A673 (cell line): ENCODE measurements around the gene LARP1. TPM values are rescaled to one million over a fixed set of nuclear protein-coding genes. Genes with fewer than 3 reads are reported as not detected.
"Not testable (repeated sequence)": the region's sequence is repeated elsewhere in the genome, so short reads cannot be mapped to it uniquely, and the experiment has no call there.

ENCODE experiments used
- BruUV-seq: library from RNA; stranded (reverse); fragments of 400-500 nt; replicated peaks from 2 replicates; lab custom pipeline; 2021; lab: Mats Ljungman, UMichigan
- CTCF ChIA-PET: fragments of 300-600 bp; sonication (Branson Sonifier 250); formaldehyde crosslinking; loops from one replicate; lab custom pipeline; 2022; ENCODE audit warnings: antibody characterized with exemption; lab: Charles Lee
- POLR2A ChIA-PET: fragments of 300-600 bp; sonication (Branson Sonifier 250); formaldehyde crosslinking; loops from one replicate; lab custom pipeline; 2022; ENCODE audit warnings: antibody characterized with exemption; ENCODE audit not compliant: low non-redundant PET; lab: Charles Lee
- DNase-seq: peaks from one replicate; pipeline ENCODE4 v3.0.0-alpha.2; 2015; ENCODE audit warnings: low spot score
- H3K27ac ChIP-seq: fragments of 200-600 bp; sonication (generic); 2 replicates; pipeline ENCODE4 v1.5.1; 2016; ENCODE audit warnings: mixed run types, low read depth, mild to moderate bottlenecking, mixed read lengths, antibody characterized with exemption, low read length; ENCODE audit not compliant: poor library complexity, severe bottlenecking
- H3K27me3 ChIP-seq: fragments of 200-600 bp; sonication (generic); replicated peaks from 2 replicates; pipeline ENCODE4 v1.6.1; 2017; ENCODE audit warnings: mixed run types, low read depth, mild to moderate bottlenecking, mixed read lengths, antibody characterized with exemption, low read length; ENCODE audit not compliant: insufficient read depth, poor library complexity
- H3K36me3 ChIP-seq: fragments of 200-600 bp; sonication (generic); 2 replicates; pipeline ENCODE4 v1.6.1; 2016; ENCODE audit warnings: mixed run types, mild to moderate bottlenecking, mixed read lengths, antibody characterized with exemption, low read length; ENCODE audit not compliant: insufficient read depth, poor library complexity, severe bottlenecking
- H3K4me1 ChIP-seq: fragments of 200-600 bp; sonication (generic); 2 replicates; pipeline ENCODE4 v1.6.1; 2017; ENCODE audit warnings: mixed run types, mild to moderate bottlenecking, mixed read lengths, antibody characterized with exemption, low read length; ENCODE audit not compliant: insufficient read depth, poor library complexity, severe bottlenecking
- H3K4me3 ChIP-seq: fragments of 200-600 bp; sonication (generic); 2 replicates; pipeline ENCODE4 v1.5.1; 2016; ENCODE audit warnings: low read depth, mixed run types, mild to moderate bottlenecking, mixed read lengths, low read length; ENCODE audit not compliant: poor library complexity, severe bottlenecking
- H3K9me3 ChIP-seq: fragments of 200-600 bp; sonication (generic); 2 replicates; pipeline ENCODE4 v1.6.1; 2016; ENCODE audit warnings: mixed run types, low read depth, mild to moderate bottlenecking, mixed read lengths, antibody characterized with exemption, low read length; ENCODE audit not compliant: poor library complexity, severe bottlenecking
- EZH2 ChIP-seq: fragments of 200-600 bp; sonication (generic); IDR thresholded peaks from 2 replicates; pipeline ENCODE4 v1.6.1; 2017; ENCODE audit warnings: borderline replicate concordance, low read depth, mild to moderate bottlenecking, mixed read lengths, antibody characterized with exemption, low read length; ENCODE audit not compliant: poor library complexity, severe bottlenecking
- intact Hi-C: fragments of 100-400 bp; cut with micrococcal nuclease; formaldehyde crosslinking; loops from one replicate; pipeline ENCODE4 v1.10.0; 2022; ENCODE audit not compliant: unreplicated experiment
- total RNA-seq: library from RNA; stranded (reverse); gene quantifications from 2 replicates; pipeline ENCODE4 v1.2.3, GENCODE V29; 2021
- TF ChIP-seq, protein P1 (sequence below): fragments of 300-800, 200-600 bp; sonication (generic); conservative IDR thresholded peaks from 2 replicates; pipeline ENCODE4 v1.5.1; 2017; ENCODE audit warnings: low read depth, mild to moderate bottlenecking, antibody characterized with exemption, low read length, moderate library complexity, mixed read lengths

Gene LARP1
- total RNA-seq, 1 experiment from 2014 or later, result 257 TPM

DNA sequence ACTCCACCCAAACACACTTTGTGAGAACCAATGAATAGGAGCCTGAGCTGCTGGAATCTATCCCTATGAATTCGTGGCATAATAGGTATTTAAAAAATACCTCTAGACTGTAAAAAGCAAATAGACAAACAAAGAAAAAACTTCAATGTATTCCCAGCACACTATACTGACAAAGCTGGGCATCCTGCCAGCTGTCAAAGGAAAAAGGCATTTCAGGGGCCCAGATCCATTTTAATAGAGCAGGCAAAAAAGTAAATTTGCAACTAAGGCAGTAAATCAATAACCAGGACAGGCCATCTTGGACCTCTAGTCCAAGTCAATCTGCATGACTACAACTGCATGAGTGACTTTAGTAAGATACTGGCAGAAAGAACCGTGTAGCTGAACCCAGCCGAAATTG is 25.6 kb upstream of the LARP1 start:
- CTCF ChIA-PET, result no interaction called here
- no TSS peak for BruUV-seq
- no peak for TF ChIP-seq EZH2
- TF ChIP-seq, protein P1, sequence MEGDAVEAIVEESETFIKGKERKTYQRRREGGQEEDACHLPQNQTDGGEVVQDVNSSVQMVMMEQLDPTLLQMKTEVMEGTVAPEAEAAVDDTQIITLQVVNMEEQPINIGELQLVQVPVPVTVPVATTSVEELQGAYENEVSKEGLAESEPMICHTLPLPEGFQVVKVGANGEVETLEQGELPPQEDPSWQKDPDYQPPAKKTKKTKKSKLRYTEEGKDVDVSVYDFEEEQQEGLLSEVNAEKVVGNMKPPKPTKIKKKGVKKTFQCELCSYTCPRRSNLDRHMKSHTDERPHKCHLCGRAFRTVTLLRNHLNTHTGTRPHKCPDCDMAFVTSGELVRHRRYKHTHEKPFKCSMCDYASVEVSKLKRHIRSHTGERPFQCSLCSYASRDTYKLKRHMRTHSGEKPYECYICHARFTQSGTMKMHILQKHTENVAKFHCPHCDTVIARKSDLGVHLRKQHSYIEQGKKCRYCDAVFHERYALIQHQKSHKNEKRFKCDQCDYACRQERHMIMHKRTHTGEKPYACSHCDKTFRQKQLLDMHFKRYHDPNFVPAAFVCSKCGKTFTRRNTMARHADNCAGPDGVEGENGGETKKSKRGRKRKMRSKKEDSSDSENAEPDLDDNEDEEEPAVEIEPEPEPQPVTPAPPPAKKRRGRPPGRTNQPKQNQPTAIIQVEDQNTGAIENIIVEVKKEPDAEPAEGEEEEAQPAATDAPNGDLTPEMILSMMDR, result no peak
- POLR2A ChIA-PET, result interaction anchor here (0.6 kb wide), 1 partner anchor 365 kb away, joined by 3 read pairs; no protein-coding TSS in a partner anchor
- Histone ChIP-seq H3K36me3 (no peaks in the 10 kb centered on the region), H3K4me1 (no peaks in the 10 kb centered on the region), H3K27me3 (no peaks in the 10 kb centered on the region), H3K9me3 (no peaks in the 10 kb centered on the region), H3K27ac (no peak overlapping the region), H3K4me3 (no peak overlapping the region)
- intact Hi-C loops, result no loop called here
- DNase-seq, result peak; percentile 19

DNA sequence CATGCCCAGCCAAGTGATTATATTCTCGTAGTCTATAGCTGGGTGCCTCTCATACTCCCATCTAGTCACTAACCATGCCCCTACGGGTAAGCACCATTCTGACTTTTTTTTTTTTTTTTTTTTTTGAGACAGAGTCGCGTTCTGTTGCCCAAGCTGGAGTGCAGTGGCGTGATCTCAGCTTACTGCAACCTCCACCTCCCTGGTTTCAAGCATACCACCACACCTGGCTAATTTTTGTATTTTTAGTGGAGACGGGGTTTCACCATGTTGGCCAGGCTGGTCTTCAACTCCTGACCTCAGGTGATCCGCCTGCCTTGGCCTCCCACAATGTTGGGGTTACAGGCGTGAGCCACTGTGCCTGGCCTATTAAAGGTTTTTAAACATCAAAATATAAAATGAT is 24.4 kb upstream of the LARP1 start:
- H3K27me3 ChIP-seq, H3K36me3 ChIP-seq, H3K9me3 ChIP-seq, H3K4me3 ChIP-seq, intact Hi-C loops, H3K4me1 ChIP-seq, DNase-seq, H3K27ac ChIP-seq, BruUV-seq, POLR2A ChIA-PET, CTCF ChIA-PET: not testable (repeated sequence)

DNA sequence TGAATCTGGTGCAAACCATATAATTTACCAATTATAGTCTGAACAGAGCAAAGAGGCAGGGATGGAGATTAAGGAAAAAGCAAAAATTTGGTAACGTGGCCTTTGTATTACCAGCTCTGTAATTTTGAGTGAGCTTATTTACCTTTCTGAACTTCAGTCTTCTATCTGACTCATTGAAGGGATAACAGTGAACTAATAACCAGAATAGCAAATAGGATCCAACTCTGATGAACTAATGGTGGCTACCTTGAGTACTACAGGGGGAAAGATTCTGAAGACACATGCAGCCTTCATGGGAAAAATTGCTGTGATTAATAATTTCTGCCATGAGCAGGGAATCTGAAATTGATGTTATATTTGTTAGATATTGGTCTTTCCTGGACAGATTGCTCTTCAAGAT is 23.0 kb upstream of the LARP1 start:
- ChIA-PET POLR2A (no interaction called here), CTCF (interaction anchor here (0.5 kb wide), 1 partner anchor 13 kb away, joined by 6 read pairs; no protein-coding TSS in a partner anchor)
- TF ChIP-seq EZH2, result no peak
- TF ChIP-seq, protein P1, result no peak
- H3K27ac ChIP-seq, result no peak overlapping the region
- DNase-seq, result no peak
- H3K9me3 ChIP-seq, result no peaks in the 10 kb centered on the region
- no TSS peak for BruUV-seq
- no peak overlapping the region for H3K4me3 ChIP-seq
- intact Hi-C loops, result no loop called here
- no peaks in the 10 kb centered on the region for H3K4me1 ChIP-seq
- no peaks in the 10 kb centered on the region for H3K27me3 ChIP-seq
- no peaks in the 10 kb centered on the region for H3K36me3 ChIP-seq
